Heart left ventricle (tissue), 13 donors: ENCODE data around the gene SRCIN1.

Source experiments
- POLR2A ChIP-seq, 2 donors: fragments of 450-650 bp; IDR thresholded peaks; one replicate each; pipeline ENCODE4 v1.6.1; 2017; ENCODE audit warnings: antibody characterized with exemption in 2 of 2, mild to moderate bottlenecking in 2 of 2, moderate library complexity in 2 of 2
- TF ChIP-seq, protein P1 (sequence below), 12 donors: fragments of 200-600 bp; sonication (generic) in 4 of 12; IDR thresholded peaks; one replicate each; pipeline versions ENCODE4 v1.5.0 to v1.8.0; 2018 to 2022; ENCODE audit warnings: antibody characterized with exemption in 12 of 12, mild to moderate bottlenecking in 5 of 12
- donor health status: ischemic (EF 13 %, LVEDD 7.1; RV severe dilation, severe dysfunction).
- donor health status: DM: no; HTN: yes; CAD: no.
- donor health status: DM: no; HTN: no; CAD: no.
- donor health status: ischemic (EF 25% LVEDD 6.9; RV normal size, moderate dysfunction).
- donor health status: ischemic (EF 25% LVEDD 5.7; RV mildly dilated, moderate dysfunction).
- donor health status: ischemic (EF 35%, LVEDD 5.7; RV mildly dilated, moderate dysfunction).
- donor health status: nonischemic (EF 11% LVEDD 7.7; RV severe dilation, severe dysfunction).
- donor health status: DM: yes; HTN: yes; CAD: no.
- donor health status: PGD.
- donor health status: ischemic (EF 29% LVEDD 5.4; RV normal size, mild dysfunction).
- donor health status: nonischemic (EF 23%, LVEDD 6.1; RV moderate dilation, normal function).

DNA sequence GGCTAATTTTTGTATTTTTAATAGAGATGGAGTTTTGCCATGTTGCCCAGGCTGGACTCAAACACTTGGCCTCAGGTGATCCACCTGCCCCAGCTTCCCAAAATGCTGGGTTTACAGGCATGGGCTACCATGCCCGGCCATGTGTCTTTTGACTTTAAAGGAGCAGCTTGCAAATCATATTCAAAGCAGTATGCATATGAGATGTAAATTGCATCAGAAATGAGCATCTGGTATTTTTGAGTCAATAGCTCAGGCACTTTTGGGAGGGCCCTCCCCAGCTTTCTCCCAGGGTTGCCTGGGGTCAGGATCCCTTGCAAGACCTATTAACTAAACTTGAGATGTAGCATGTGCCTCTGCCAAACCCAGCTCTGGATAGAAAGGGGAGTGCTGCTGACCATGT is 47.5 kb upstream of the SRCIN1 start:
- TF ChIP-seq, protein P1, sequence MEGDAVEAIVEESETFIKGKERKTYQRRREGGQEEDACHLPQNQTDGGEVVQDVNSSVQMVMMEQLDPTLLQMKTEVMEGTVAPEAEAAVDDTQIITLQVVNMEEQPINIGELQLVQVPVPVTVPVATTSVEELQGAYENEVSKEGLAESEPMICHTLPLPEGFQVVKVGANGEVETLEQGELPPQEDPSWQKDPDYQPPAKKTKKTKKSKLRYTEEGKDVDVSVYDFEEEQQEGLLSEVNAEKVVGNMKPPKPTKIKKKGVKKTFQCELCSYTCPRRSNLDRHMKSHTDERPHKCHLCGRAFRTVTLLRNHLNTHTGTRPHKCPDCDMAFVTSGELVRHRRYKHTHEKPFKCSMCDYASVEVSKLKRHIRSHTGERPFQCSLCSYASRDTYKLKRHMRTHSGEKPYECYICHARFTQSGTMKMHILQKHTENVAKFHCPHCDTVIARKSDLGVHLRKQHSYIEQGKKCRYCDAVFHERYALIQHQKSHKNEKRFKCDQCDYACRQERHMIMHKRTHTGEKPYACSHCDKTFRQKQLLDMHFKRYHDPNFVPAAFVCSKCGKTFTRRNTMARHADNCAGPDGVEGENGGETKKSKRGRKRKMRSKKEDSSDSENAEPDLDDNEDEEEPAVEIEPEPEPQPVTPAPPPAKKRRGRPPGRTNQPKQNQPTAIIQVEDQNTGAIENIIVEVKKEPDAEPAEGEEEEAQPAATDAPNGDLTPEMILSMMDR (IDR thresholded peaks at IDR 0.05): no peak
- no peak for TF ChIP-seq POLR2A (IDR thresholded peaks at IDR 0.05)
